Measurements from ENCODE around the gene CFAP46. TPM values are rescaled to one million over a fixed set of nuclear protein-coding genes. Genes with fewer than 3 reads are reported as not detected.
"Not testable (repeated sequence)": the region's sequence is repeated elsewhere in the genome, so short reads cannot be mapped to it uniquely, and the experiment has no call there.

The CFAP46 gene
- total and polyA plus RNA-seq, 2 experiments from 2014 or later: 0.20 to 0.22 TPM

DNA sequence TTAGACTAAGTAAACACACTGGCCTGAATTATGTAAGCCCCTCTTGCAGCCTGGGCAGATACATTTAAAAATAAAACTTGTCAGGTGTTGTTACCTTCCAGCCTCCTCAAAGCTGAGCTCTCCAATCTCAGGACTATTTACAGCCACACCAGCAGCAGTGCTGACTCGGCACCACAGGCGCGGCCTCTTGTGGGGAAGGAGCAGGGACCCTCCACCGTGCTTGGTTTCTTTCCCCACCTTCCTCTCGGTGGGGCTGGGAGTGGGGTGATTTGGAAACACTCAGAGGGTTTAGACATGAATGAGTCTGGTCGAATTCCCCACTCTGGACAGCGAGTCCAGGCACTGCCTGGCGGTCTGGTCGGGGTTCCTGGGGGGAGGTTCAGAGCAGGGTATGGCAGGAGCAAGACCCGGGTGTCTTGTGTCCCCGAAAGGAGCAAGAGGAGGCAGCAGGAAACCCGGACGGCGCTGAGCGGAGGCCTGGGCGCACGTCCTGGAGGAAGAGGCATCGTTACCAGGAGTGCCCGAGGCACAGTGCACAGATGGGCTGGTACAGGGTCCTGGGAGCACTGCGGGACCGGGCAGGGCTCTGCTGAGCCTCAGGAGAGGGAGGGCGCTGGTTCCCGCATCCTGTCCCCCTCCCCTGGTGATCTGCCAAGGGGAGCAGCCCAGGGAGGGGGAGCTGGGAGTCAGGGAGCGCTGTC is 29.2 kb upstream of the CFAP46 start:
- no peak for DNase-seq
- Histone ChIP-seq H3K36me3 (ENCODE audit: low read depth) (no peaks in the 10 kb centered on the region), H3K9ac (no peak overlapping the region), H3K9me3 (ENCODE audit: low read depth) (no peaks in the 10 kb centered on the region), H3K27ac (no peak overlapping the region), H3F3A (ENCODE audit: insufficient read depth) (no peaks in the 10 kb centered on the region), H2AFZ (no peak overlapping the region), H3K4me2 (ENCODE audit: unreplicated experiment) (no peak overlapping the region), H3K4me1 (ENCODE audit: insufficient read depth) (no peaks in the 10 kb centered on the region), H4K20me1 (ENCODE audit: insufficient read depth) (no peaks in the 10 kb centered on the region), H3K27me3 (replicated peaks; ENCODE audit: insufficient read depth) (peaks cover 28% of the 10 kb centered on the region), H3K9me2 (ENCODE audit: insufficient read depth) (no peaks in the 10 kb centered on the region), H3K4me3 (no peak overlapping the region), H3K79me2 (ENCODE audit: insufficient read depth) (no peaks in the 10 kb centered on the region)
- TF ChIP-seq EZH2 (IDR thresholded peaks at IDR 0.05; ENCODE audit: insufficient read depth, poor library complexity, severe bottlenecking) (no peak), EZH2phosphoT487 (IDR thresholded peaks at IDR 0.05; ENCODE audit: insufficient read depth, low read depth) (no peak)
- in situ Hi-C loops (cut with MboI): no loop called here
- WGBS, 2 experiments (ENCODE audit: low coverage in 1 of 2, low lambda C conversion rate in 2 of 2, missing lambda C conversion rate in 2 of 2): 56 to 59% methylated on average over 20 to 24 of the region's 24 CpGs

DNA sequence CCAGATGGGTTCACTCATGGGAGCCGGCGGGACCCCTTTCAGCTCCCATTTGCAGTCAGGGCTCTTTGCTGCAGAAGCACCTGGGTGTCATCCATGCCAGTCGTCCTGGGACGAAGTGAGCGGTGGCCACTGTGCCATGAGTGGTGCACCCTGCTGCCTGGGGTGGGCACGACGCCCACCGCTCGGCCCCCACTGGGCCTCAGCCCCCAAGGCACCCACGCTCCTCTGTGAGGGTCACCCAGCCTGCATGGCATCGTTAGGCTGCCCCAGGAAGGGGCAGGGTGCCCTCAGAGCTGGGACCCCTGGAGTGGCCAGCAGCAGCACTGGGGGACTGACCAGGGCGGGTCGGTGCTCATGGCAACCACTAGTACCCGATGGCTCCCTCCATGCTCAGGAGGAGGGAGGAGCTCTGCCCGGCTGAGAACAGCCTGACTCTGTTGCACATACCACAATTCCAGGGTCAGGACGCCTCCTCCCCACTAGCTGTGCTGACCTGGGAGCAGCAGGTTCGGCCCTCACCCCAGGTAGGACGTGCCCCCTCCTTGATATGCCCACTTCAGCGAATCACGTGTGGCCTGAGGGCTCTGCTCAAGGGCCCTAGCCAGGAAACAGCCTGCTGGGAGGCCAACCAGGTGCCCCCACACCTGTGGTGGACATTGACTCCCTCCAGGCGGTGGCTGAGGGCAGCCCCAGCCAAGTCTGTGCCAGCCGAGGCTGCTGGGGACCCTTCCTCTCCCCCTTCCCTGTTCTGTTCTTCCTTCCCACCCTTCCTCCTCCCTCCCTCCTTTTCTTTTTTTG is 28.5 kb upstream of the CFAP46 start:
- 47 to 52% methylated on average over 19 to 22 of the region's 22 CpGs for WGBS, 2 experiments (ENCODE audit: low coverage in 1 of 2, low lambda C conversion rate in 2 of 2, missing lambda C conversion rate in 2 of 2)
- H3K4me1 ChIP-seq (ENCODE audit: insufficient read depth): no peaks in the 10 kb centered on the region
- no peak overlapping the region for H2AFZ ChIP-seq
- H3K27me3 ChIP-seq (replicated peaks; ENCODE audit: insufficient read depth): peaks cover 36% of the 10 kb centered on the region
- H3K9me3 ChIP-seq (ENCODE audit: low read depth): no peaks in the 10 kb centered on the region
- no peaks in the 10 kb centered on the region for H3K9me2 ChIP-seq (ENCODE audit: insufficient read depth)
- no peak overlapping the region for H3K9ac ChIP-seq
- no peaks in the 10 kb centered on the region for H4K20me1 ChIP-seq (ENCODE audit: insufficient read depth)
- H3K4me2 ChIP-seq (ENCODE audit: unreplicated experiment): no peak overlapping the region
- in situ Hi-C loops (cut with MboI): no loop called here
- TF ChIP-seq EZH2phosphoT487 (IDR thresholded peaks at IDR 0.05; ENCODE audit: insufficient read depth, low read depth) (no peak), EZH2 (IDR thresholded peaks at IDR 0.05; ENCODE audit: insufficient read depth, poor library complexity, severe bottlenecking) (no peak)
- no peaks in the 10 kb centered on the region for H3K79me2 ChIP-seq (ENCODE audit: insufficient read depth)
- H3K27ac ChIP-seq: no peak overlapping the region
- no peak for DNase-seq
- no peaks in the 10 kb centered on the region for H3K36me3 ChIP-seq (ENCODE audit: low read depth)
- no peak overlapping the region for H3K4me3 ChIP-seq
- no peaks in the 10 kb centered on the region for H3F3A ChIP-seq (ENCODE audit: insufficient read depth)

DNA sequence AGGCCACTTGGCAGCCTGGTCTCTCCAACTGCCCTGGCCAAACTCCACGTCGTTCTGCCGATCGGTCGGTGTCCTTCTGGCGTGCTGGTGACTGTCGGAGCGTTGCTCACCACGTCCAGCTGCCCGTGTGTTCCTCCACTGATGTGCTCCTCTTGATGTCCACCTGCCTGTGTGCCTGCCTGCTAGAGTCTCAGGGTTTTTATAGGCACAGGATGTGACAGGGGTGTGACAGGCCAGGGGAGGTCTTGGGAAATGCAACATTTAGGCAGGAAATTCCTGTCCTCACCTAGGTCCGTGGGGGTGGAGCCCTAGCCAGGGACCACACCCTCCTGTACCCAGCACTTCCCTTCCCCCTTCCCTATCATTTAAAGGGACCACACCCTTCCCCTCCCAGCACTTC is 25.2 kb upstream of the CFAP46 start:
- Histone ChIP-seq H3K27ac (no peak overlapping the region), H4K20me1 (ENCODE audit: insufficient read depth) (no peaks in the 10 kb centered on the region), H3K4me1 (ENCODE audit: insufficient read depth) (peaks cover 4% of the 10 kb centered on the region; the same call in 1 of the 2 replicates), H3K9me2 (ENCODE audit: insufficient read depth) (no peaks in the 10 kb centered on the region), H3F3A (ENCODE audit: insufficient read depth) (no peaks in the 10 kb centered on the region), H3K79me2 (ENCODE audit: insufficient read depth) (no peaks in the 10 kb centered on the region), H3K4me2 (ENCODE audit: unreplicated experiment) (no peak overlapping the region), H3K36me3 (ENCODE audit: low read depth) (no peaks in the 10 kb centered on the region), H2AFZ (no peak overlapping the region), H3K27me3 (replicated peaks; ENCODE audit: insufficient read depth) (peaks cover 36% of the 10 kb centered on the region), H3K9ac (no peak overlapping the region), H3K9me3 (ENCODE audit: low read depth) (no peaks in the 10 kb centered on the region), H3K4me3 (no peak overlapping the region)
- in situ Hi-C loops (cut with MboI): no loop called here
- no peak for DNase-seq
- 63 to 65% methylated on average over 11 of the region's 11 CpGs for WGBS, 2 experiments (ENCODE audit: low coverage in 1 of 2, low lambda C conversion rate in 2 of 2, missing lambda C conversion rate in 2 of 2)
- TF ChIP-seq EZH2 (IDR thresholded peaks at IDR 0.05; ENCODE audit: insufficient read depth, poor library complexity, severe bottlenecking) (no peak), EZH2phosphoT487 (IDR thresholded peaks at IDR 0.05; ENCODE audit: insufficient read depth, low read depth) (no peak)

DNA sequence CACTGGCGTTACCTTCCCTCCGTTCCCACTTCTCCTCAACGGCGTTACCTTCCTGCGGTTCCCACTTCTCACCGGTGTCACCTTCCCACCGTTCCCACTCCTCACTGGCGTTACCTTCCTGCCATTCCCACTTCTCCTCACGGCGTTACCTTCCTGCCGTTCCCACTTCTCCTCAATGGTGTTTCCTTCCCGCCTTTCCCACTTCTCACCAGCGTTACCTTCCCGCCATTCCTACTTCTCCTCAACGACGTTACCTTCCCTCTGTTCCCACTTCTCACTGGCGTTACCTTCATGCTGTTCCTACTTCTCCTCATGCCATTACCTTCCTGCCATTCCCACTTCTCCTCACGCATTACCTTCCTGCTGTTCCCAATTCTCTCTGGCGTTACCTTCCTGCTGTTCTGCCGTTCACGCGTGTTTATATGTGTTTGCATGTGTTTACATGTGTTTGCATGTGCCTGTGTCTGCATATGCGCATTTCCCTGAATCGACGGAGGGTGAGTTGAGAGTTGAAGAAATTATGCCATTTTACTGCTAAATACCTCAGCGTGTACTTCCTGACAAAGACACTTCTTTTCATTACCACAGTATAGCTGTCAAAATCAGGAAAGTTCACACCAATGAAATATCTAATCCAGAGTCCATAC is 23.2 kb upstream of the CFAP46 start:
- WGBS, 2 experiments (ENCODE audit: low coverage in 1 of 2, low lambda C conversion rate in 2 of 2, missing lambda C conversion rate in 2 of 2): 75 to 82% methylated on average over 22 to 26 of the region's 26 CpGs
- Histone ChIP-seq H3K9me2 (ENCODE audit: insufficient read depth) (no peaks in the 10 kb centered on the region), H3F3A (ENCODE audit: insufficient read depth) (no peaks in the 10 kb centered on the region), H2AFZ (no peak overlapping the region), H3K79me2 (ENCODE audit: insufficient read depth) (no peaks in the 10 kb centered on the region), H3K4me1 (ENCODE audit: insufficient read depth) (peaks cover 5% of the 10 kb centered on the region; the same call in 1 of the 2 replicates), H3K9me3 (ENCODE audit: low read depth) (no peaks in the 10 kb centered on the region), H3K9ac (no peak overlapping the region), H3K4me3 (no peak overlapping the region), H3K27me3 (replicated peaks; ENCODE audit: insufficient read depth) (peaks cover 34% of the 10 kb centered on the region), H3K27ac (no peak overlapping the region), H3K36me3 (ENCODE audit: low read depth) (no peaks in the 10 kb centered on the region), H4K20me1 (ENCODE audit: insufficient read depth) (no peaks in the 10 kb centered on the region), H3K4me2 (ENCODE audit: unreplicated experiment) (no peak overlapping the region)
- TF ChIP-seq EZH2 (IDR thresholded peaks at IDR 0.05; ENCODE audit: insufficient read depth, poor library complexity, severe bottlenecking) (no peak), EZH2phosphoT487 (IDR thresholded peaks at IDR 0.05; ENCODE audit: insufficient read depth, low read depth) (no peak)
- DNase-seq: no peak
- in situ Hi-C loops (cut with MboI): no loop called here

DNA sequence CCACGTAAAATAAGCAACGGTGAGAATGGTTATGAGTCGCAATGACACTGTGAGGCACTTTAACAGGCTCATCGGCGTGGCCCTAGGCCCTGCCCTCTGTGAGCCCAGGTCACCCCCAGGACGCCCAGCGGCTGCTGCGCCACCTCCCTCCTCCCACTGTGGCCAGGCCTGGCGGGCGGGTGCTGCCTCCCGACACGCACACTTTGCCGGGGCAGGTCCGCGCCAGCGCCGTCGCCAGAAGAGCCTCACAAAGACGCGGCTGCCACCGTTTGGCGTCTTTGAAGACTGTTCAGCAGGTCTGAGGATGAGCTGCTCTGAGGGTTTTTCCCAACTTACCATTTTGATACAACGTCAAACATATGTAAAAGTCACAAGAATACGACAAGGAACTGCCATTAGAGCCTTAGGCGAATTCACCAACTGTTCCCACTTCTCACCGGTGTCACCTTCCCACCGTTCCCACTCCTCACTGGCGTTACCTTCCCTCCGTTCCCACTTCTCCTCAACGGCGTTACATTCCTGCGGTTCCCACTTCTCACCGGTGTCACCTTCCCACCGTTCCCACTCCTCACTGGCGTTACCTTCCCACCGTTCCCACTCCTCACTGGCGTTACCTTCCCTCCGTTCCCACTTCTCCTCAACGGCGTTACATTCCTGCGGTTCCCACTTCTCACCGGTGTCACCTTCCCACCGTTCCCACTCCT is 22.5 kb upstream of the CFAP46 start:
- H3K4me2 ChIP-seq (ENCODE audit: unreplicated experiment); H3K9ac ChIP-seq; H2AFZ ChIP-seq; H3K79me2 ChIP-seq (ENCODE audit: insufficient read depth); H3K27ac ChIP-seq; in situ Hi-C loops (cut with MboI); H3K4me3 ChIP-seq; DNase-seq; H3K9me2 ChIP-seq (ENCODE audit: insufficient read depth); H3F3A ChIP-seq (ENCODE audit: insufficient read depth); H3K9me3 ChIP-seq (ENCODE audit: low read depth); H3K36me3 ChIP-seq (ENCODE audit: low read depth); H4K20me1 ChIP-seq (ENCODE audit: insufficient read depth); H3K4me1 ChIP-seq (ENCODE audit: insufficient read depth): not testable (repeated sequence)
- peaks cover 28% of the 10 kb centered on the region for H3K27me3 ChIP-seq (replicated peaks; ENCODE audit: insufficient read depth)
- WGBS, 2 experiments (ENCODE audit: low coverage in 1 of 2, low lambda C conversion rate in 2 of 2, missing lambda C conversion rate in 2 of 2): 53 to 59% methylated on average over 30 to 43 of the region's 43 CpGs

Measured in GM23248 (cell line).